Measurements from ENCODE around the gene PCOLCE2. TPM values are rescaled to one million over a fixed set of nuclear protein-coding genes. Genes with fewer than 3 reads are reported as not detected.
A peak's percentile ranks its signal among the peaks of the same experiment; 100 is the strongest.

The PCOLCE2 gene
- total RNA-seq, result 3.8 to 4.6 TPM (median 4.2 TPM) in 3 replicates

GRCh38 chr3:142888481-142889211 lies at the start of gene PCOLCE2:
Gene PCOLCE2 (minus strand): TSS chr3:142889083. CDS start chr3:142888896, 187 bp downstream.
- DNase-seq (ENCODE audit: low spot score in 2 of 2, unreplicated experiment in 2 of 2), result peak; percentile 24 to 64
- peaks cover 28% of the 10 kb centered on the region for H3K27me3 Mint-ChIP-seq (ENCODE audit: low read depth)
- H3K27ac Mint-ChIP-seq, result peak within 1 kb of the TSS; percentile 52
- H3K36me3 Mint-ChIP-seq, result no peaks in the 10 kb centered on the region
- no peaks in the 10 kb centered on the region for H3K9me3 Mint-ChIP-seq
- H3K4me1 Mint-ChIP-seq, result peaks cover 18% of the 10 kb centered on the region
- peak within 1 kb of the TSS; percentile 74 for H3K4me3 Mint-ChIP-seq
- TF ChIP-seq CTCF (IDR thresholded peaks at IDR 0.05; ENCODE audit: unreplicated experiment), result no peak

GRCh38 chr3:142935963-142936362 lies 47.1 kb upstream of the PCOLCE2 start:
- Mint-ChIP-seq H3K36me3 (no peaks in the 10 kb centered on the region), H3K27ac (no peak overlapping the region), H3K27me3 (ENCODE audit: low read depth) (peaks cover 2% of the 10 kb centered on the region), H3K9me3 (no peaks in the 10 kb centered on the region), H3K4me1 (peaks cover 11% of the 10 kb centered on the region), H3K4me3 (no peak overlapping the region)
- DNase-seq (ENCODE audit: low spot score in 2 of 2, unreplicated experiment in 2 of 2), result no peak
- TF ChIP-seq CTCF (IDR thresholded peaks at IDR 0.05; ENCODE audit: unreplicated experiment), result no peak

GRCh38 chr3:142934887-142935269 lies 46.0 kb upstream of the PCOLCE2 start:
- Mint-ChIP-seq H3K4me3 (no peak overlapping the region), H3K27ac (no peak overlapping the region), H3K9me3 (no peaks in the 10 kb centered on the region), H3K4me1 (peaks cover 2% of the 10 kb centered on the region), H3K36me3 (no peaks in the 10 kb centered on the region), H3K27me3 (ENCODE audit: low read depth) (peaks cover 2% of the 10 kb centered on the region)
- TF ChIP-seq CTCF (IDR thresholded peaks at IDR 0.05; ENCODE audit: unreplicated experiment), result no peak
- no peak for DNase-seq (ENCODE audit: low spot score in 2 of 2, unreplicated experiment in 2 of 2)

GRCh38 chr3:142934128-142934886 lies 45.4 kb upstream of the PCOLCE2 start:
- Mint-ChIP-seq H3K4me3 (no peak overlapping the region), H3K9me3 (no peaks in the 10 kb centered on the region), H3K36me3 (no peaks in the 10 kb centered on the region), H3K27ac (no peak overlapping the region), H3K4me1 (no peaks in the 10 kb centered on the region), H3K27me3 (ENCODE audit: low read depth) (peaks cover 2% of the 10 kb centered on the region)
- no peak for TF ChIP-seq CTCF (IDR thresholded peaks at IDR 0.05; ENCODE audit: unreplicated experiment)
- no peak for DNase-seq (ENCODE audit: low spot score in 2 of 2, unreplicated experiment in 2 of 2)

GRCh38 chr3:142931222-142931621 lies 42.3 kb upstream of the PCOLCE2 start:
- TF ChIP-seq CTCF (IDR thresholded peaks at IDR 0.05; ENCODE audit: unreplicated experiment), result no peak
- Mint-ChIP-seq H3K4me3 (no peak overlapping the region), H3K9me3 (no peaks in the 10 kb centered on the region), H3K27me3 (ENCODE audit: low read depth) (peaks cover 2% of the 10 kb centered on the region), H3K27ac (no peak overlapping the region), H3K36me3 (no peaks in the 10 kb centered on the region), H3K4me1 (no peaks in the 10 kb centered on the region)
- no peak for DNase-seq (ENCODE audit: low spot score in 2 of 2, unreplicated experiment in 2 of 2)

All from mesothelial cell of epicardium (in vitro differentiated cells).